HG02840 (cell line): ENCODE measurements around the gene GPATCH8.
"Not testable (repeated sequence)": the region's sequence is repeated elsewhere in the genome, so short reads cannot be mapped to it uniquely, and the experiment has no call there.

ENCODE experiments used
- ATAC-seq: cut with Tn5 transposase; IDR thresholded peaks from one replicate; pipeline ENCODE4 v1.9.1; 2021; ENCODE audit warnings: mild to moderate bottlenecking, moderate library complexity, moderate number of reproducible peaks; ENCODE audit not compliant: unreplicated experiment, low FRiP score

Gene GPATCH8

DNA sequence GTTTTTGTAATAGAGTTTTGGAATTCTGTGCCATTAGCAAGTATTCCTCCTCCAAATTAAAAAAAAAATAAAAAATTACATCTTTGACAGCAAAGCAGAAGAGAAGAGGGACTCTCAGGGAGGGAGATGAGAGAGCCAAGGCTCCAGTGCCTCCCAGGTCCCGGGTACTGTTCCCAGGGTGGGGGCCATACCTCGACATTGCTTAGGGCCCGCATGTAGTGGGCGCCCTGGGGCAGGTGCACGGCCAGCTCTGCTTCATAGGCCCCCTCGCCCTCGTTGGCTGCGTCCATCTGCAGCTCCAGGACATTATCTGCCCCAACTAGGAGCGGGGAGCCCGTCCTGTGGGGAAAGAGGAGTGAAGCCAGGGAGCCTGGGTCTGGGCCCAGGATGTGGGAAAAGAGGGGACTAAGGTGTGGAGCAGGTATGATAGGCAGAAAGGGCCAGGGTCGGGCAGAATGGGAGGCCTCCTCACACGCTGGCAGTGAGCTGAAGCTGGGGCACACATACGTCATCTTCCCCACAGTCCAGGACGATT, 125.0 kb downstream of the GPATCH8 start:
- no peak for ATAC-seq

DNA sequence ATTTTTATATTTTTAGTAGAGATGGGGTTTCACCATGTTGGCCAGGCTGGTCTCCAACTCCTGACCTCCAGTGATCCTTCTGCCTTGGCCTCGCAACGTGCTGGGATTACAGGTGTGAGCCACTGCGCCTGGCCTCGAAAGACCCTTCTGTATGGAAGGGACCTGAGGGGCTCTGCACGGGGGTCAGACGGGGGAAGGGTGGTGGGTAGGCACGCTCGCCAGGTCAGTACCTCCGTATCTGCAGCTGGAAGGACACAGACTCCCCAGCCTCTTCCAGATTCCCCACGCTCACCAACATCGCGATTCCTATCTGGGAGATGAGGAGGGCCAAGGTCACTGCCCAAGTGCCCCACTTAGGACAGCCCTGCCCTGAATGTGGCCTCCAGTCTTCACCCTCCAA, 126.4 kb downstream of the GPATCH8 start:
- ATAC-seq = no peak

DNA sequence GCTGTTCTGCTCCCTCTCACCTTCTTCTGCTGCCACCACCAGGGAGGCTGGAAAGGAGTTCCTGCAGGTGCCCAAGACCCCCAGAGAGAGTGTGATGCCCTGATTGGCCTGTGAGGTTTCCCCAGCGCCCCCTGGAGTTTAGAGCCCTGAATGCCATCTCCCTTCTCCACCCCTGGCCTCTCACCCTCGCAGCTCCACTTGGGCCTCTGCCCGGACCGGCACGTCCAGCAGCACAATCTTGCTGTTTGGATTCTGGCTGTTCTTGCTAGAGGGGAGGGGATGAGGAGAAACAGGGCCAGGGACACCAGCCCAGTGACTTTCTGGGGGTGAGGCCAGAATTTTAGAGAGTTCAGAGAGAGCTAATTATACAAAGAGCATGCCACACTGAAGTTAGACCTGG, 127.1 kb downstream of the GPATCH8 start:
- ATAC-seq = no peak

DNA sequence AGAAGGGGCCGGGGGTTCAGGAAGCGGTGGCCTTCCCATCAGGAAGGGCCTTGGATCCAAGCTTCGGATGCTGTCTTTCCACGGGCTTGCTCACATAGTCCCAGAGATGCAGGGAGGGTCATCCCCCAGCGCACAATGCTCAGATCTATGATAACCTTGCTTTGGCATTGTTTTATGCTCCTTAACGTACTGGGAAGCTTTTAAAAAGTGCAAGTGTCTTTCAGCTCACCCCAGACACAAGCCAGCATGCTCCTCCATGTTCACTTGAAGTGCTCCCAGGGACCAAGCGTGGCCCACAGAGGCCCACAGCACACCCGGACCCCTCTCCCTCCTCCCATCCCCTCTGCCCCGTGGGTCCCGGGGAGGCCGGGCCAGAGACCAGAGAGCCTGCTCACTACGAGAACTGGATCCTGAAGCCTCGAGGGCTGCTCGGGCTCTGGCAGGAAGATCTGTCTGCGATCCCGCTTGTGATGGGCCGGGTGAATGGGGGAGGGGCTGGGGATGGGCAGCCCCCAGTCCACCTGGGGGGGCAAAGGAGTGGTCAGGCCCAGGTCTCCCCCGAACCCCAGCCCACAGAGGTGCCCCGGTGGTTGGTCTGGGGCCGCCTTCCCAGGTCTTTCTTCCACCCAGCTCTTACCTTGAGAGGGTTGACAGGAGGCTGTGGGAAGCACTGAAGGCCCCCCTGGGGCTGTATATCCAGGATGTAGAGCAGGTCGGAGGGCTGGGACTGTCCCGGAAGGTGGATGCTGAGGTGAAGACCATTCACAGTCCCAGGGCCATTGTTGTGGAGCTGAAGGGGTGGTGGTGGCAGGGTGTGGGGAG, 127.8 kb downstream of the GPATCH8 start:
- no peak for ATAC-seq

DNA sequence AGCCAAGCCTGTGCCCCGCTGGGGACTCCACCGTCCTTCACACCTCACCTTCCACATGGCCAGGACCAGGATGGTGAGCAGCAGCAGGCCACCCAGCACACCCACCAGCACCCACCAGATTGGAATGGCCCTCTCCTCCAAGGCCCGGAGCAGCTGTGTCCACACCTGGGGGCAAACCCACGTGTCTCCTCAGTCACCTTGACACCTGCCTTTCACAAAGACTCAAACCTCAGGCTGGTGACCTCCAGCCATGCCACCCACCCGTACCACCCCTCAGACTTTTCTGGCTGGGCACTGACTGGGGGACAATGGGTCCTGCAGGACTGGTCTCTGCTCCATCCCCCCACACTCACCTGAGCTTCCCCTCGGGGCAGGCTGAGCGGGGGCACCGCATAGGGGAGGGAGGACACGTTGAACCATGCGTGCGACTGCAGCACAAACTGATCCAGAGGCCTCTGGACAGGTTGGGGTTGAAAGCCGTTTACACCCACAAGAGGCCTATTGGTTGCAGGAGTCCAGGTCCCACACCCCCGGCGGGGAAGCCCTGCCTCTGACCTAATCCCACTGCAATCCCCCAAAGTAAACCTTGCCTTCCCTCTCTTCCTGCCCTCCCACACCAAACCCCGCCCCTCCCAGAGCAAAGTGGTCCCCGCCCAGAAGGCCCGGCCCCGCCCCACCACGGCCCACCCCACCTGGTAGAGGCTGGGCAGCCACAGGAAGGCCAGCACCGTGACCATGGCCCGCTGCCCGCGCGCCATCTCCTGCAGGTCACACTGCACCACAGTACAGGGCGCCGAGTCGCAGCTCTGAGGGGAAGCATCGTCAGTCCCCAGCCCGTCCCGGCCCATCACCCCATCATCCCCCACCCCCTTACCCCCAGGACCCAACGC, 128.7 kb downstream of the GPATCH8 start:
- no peak for ATAC-seq

DNA sequence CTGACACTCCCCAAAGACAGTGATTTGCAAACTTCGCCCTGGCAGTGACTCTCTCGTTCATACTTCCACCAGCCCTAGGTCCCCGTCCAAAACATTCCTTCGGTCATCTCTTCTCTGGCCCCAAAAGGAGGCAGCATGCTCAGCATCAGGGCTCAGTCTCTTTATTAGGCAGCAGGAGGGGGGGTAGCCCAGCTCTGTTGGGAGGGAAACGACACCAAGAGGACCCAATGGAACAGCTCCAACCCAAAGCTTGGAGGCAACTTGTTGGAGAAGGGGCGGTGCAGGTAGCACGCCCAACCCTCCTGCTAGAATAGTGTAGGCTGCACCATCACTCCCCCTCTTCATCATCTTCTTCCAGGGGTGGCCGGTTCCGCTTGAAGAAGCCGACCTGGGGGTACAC, 131.2 kb downstream of the GPATCH8 start:
- ATAC-seq = no peak

DNA sequence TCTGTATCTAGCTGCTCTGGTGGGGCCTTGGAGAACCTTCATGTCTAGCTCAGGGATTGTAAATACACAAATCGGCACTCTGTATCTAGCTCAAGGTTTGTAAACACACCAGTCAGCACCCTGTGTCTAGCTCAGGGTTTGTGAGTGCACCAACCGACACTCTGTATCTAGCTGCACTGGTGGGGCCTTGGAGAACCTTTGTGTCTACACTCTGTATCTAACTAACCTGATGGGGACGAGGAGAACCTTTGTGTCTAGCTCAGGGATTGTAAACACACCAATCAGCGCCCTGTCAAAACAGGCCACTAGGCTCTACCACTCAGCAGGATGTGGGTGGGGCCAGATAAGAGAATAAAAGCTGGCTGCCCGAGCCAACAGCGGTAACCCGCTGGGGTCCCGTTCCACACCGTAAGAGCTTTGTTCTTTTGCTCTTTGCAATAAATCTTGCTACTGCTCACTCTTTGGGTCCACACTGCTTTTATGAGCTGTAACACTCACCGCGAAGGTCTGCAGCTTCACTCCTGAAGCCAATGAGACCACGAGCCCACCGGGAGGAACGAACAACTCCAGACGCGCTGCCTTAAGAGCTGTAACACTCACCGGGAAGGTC, 133.7 kb downstream of the GPATCH8 start:
- not testable (repeated sequence) for ATAC-seq

DNA sequence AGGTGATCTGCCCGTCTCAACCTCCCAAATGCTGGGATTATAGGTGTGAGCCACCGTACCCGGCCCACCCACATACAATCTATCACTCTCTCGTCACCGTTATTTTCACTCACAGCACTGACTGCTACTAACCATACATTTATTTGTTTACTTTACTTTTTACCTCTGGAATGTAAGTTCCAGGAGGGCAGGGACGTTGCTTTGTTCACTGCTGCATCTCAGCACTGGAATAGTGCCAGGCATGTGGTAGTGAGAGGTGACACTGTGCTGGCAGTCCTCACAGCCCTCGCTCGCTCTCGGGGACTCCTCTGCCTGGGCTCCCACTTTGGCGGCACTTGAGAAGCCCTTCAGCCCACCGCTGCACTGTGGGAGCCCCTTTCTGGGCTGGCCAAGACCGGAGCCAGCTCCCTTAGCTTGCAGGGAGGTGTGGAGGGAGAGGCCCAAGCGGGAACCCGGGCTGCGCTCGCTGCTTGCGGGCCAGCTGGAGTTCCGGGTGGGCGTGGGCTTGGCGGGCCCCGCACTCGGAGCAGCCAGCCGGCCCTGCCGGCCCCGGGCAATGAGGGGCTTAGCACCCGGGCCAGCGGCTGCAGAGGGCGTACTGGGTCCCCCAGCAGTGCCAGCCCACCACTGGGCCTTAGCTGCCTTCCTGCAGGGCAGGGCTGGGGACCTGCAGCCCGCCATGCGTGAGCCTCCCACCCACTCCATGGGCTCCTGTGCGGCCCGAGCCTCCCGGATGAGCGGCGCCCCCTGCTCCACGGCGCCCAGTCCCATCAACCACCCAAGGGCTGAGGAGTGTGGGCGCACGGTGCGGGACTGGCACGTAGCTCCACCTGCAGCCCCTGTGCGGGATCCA, 134.6 kb downstream of the GPATCH8 start:
- not testable (repeated sequence) for ATAC-seq

DNA sequence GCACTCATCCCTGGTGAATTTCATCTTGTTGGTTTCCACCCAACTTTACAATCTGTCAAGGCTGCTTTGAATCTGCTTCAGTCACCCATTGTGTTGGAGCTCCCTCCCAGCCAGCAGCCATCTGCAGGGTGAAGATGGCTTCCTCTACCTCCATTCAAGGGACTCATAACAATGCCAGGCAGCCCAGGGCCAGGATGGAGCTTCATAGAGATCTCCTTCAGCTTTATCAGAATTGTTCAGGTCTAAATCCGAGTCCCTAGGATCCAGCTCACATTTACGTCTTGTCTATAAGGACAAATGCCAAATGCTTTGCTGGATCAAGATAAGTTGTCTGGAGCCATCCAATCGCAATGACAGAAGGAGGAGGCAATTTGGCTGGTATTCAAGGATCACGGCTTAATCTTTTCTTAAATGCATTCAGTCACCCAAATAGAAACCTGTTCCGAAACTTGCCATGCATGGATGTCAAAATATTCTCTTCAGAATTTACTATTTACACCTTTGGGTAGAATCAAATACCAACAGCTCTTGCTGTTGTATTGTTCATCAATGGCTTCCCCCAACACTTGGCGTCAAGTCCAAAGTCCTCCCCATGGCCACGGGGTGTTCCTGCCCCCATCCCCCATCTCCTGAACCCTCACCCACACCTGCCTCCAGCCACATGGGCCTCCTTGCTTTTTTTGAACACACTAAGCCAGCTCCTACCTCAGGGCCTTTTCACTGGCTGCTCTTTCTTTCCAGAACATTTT, 135.8 kb downstream of the GPATCH8 start:
- no peak for ATAC-seq

DNA sequence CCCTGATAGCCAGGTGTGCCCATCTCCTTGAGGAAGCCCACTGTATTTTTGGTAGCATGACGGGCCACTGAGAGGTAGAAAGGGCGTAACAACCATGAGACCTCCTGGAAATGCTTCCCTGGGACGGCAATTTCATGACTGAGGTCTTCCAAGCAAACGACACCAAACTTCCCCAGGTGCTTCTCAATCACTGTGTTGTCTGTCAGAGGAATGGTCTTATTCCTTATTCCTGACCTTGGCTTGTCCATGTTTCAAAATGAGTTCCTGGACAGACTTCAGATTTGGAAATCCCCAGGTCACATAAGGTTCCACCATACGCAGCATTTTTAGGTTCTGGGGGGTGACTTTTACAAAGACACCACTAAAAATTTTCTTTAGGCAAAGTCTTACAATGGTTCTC, 138.2 kb downstream of the GPATCH8 start:
- not testable (repeated sequence) for ATAC-seq

DNA sequence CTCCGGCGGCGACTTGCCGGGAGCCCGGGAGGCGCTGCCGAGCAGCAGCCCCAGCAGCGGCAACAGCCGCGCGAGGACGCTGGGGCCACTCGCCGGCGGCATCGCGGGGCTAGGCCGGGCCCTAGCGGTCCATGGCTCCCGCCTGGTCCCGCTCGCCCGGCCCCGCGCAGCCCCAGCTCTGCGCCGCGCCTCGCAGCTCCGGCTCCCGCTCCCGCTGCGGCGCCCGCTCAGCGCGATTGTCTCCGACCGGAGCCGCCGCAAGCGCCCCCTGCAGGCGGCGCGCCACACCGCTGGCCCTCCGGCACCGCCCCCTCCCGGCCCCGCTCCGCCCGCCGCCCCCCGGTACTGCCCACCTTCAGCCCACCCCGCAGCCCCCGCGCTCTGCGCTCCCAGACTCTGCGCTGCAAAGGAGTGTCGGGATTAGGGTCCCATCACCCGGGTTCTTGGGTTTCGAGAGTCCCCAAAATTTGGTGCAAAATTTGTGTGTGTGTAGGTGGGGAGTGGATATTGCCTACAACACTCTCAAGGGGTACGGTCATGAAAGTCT, 139.5 kb downstream of the GPATCH8 start, which contains the start of gene FAM171A2:
Gene FAM171A2, minus strand, starts transcription at position 241 of the 547 bp plus-strand sequence. Its CDS starts 139 bp downstream, at position 102.
- ATAC-seq = no peak

DNA sequence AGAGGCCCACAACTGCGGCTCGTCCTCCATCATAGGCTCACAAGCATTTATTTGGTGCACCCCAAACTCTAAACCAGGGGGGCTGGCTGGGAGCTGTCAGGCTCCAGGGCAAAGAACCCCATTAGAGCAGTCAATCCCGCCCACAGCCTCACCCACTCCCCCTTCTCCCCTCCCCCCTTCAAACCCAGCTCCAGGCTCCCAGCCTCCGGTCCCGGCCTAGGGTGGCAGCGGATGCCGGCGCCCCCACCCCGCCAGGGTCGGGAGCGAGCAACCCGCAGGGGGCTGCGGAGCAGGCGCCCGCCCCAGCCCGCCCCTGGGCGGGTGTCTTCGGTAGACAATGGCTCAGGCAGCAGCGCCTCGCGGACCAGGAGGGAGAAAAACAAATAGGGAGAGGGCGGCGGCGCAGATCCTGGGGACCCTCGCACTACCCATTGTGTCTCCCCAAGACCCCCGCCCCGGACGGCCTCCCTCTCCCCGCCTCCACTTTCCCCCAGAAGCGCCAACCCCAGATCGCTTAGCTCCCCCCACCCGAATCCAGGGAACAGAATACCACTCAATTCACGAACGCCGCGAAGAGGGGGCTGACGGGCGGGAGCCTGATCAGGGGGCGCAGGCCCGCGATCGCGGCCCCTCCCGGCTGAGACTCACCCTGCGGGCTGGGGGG, 140.1 kb downstream of the GPATCH8 start:
- ATAC-seq = no peak

DNA sequence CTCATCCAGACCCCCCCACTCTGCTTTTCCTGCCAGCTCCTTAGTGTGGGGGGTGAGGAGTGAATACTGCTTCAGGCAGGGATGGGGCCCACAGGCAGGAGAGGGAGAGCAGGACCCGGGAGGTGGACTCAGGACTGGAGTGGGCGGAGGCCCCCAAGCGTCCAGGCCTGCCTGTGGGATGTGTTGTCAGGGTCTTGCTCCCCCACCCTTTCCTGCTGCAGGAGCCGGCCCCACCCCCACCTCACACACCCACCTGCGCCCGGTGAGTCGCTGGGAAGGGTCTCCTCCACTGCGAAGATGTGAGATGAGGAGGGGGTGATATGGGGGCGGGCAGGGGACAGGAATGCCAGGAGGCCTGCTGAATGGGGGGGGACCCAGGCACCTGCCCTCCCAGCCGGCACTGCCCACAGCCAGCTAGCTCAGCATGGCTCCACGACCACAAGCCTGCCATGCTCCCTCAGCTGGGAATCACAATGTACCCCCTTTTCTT, 140.7 kb downstream of the GPATCH8 start:
- ATAC-seq = no peak

DNA sequence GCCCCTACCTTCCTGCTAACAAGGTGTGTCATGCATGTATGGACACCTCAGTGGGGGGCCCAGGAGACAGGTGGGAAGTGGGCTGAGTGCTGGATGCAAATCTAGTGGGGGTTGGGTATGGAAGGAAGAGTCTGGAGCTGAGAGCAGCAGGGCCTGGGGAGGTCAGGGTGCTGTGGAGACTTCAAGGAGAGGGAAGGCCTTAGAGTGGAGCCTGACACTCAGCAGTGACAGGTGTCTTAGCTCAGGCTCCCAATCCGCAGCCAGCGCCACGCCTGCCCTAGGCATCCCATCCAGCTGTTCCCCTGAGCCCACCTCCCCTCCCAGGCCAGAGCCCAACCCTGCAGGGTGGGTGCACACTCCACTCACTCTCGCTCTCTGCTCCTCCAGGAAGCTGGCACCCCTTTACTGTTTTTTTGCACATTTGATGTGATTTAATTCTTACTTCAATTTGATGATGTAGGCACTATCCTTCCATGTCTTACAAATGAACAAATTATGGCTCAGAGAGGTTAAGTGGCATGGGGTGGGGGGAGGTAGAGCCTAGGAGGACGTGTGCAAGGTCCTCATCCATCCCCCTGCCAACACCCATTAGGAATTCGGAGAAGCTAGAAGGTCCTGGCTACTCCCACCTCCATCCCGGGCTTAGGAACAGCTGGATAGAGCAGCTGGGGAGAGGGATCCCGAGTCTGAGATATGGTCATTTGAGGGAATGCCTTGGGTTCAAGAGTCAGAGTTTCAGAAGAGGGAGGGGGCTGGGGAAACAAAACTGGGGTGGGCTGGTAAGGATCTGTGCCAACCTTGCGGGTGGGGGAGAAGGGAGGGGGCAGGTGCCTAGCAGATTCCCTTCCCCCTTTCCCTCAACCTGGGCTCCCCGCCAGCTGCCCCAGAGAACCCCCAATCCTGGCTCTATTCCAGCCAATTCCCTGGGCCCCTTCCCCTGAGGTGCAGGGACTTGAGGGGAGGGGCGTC, 141.6 kb downstream of the GPATCH8 start:
- no peak for ATAC-seq

DNA sequence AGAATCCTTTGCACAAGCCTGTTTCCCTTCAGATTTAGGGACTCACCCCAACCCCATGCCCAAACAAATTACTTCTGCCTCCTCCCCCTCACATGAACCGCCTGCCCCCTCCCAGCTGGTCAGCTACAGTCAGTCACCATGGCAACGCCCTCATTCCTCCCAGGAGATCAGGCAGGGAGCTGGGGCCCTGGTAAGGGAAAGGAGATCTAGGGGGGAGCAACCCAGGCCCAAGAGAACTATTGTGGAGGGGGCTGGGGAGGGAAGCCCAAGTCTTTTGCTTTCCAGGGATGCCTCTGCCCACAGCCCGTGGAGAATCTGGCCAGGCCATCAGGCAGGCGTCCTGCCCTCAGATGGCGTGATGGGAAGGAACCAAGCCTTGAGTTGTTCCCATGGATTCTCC, 142.4 kb downstream of the GPATCH8 start:
- no peak for ATAC-seq

DNA sequence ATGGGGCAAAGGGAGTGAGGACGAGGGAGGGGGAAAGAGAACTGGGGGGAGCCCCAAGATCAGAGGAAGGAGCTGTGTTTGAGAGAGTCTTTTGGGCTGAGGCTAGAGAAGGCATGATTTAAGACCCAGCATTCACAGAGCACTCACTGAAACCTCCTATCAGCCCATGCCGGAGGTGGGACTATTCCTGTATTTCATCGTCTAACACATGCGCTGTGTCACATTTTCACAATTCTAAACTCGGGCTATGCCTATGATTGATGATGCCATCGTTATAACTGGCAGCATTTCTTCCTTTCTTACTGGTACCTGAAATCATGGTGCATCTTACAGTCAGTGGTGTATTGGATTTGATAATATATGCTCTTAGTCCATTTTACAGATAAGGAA, 143.1 kb downstream of the GPATCH8 start:
- no peak for ATAC-seq
